ENCODE data around the gene NELL1.

NELL1 gene

GRCh38 chr11:21104641-21105040 lies 435.3 kb downstream of the NELL1 start:
- H3K4me1 ChIP-seq (ENCODE audit: control insufficient read depth, insufficient read depth, low read length) = no peaks in the 10 kb centered on the region
- no peaks in the 10 kb centered on the region for H3K27me3 ChIP-seq (ENCODE audit: control insufficient read depth, insufficient read depth, low read length)
- no peak overlapping the region for H3K4me3 ChIP-seq (ENCODE audit: low read length)
- H3K9me3 ChIP-seq (ENCODE audit: control insufficient read depth, low read length) = no peaks in the 10 kb centered on the region
- no peaks in the 10 kb centered on the region for H3K36me3 ChIP-seq (ENCODE audit: control insufficient read depth, insufficient read depth, low read length)
- no peak overlapping the region for H3K9ac ChIP-seq (ENCODE audit: low read length)

GRCh38 chr11:21105196-21105917 lies 436.0 kb downstream of the NELL1 start:
- no peak overlapping the region for H3K9ac ChIP-seq (ENCODE audit: low read length)
- H3K36me3 ChIP-seq (ENCODE audit: control insufficient read depth, insufficient read depth, low read length) = no peaks in the 10 kb centered on the region
- no peaks in the 10 kb centered on the region for H3K9me3 ChIP-seq (ENCODE audit: control insufficient read depth, low read length)
- H3K27me3 ChIP-seq (ENCODE audit: control insufficient read depth, insufficient read depth, low read length) = no peaks in the 10 kb centered on the region
- H3K4me3 ChIP-seq (ENCODE audit: low read length) = no peak overlapping the region
- no peaks in the 10 kb centered on the region for H3K4me1 ChIP-seq (ENCODE audit: control insufficient read depth, insufficient read depth, low read length)

GRCh38 chr11:21109341-21109740 lies 440.0 kb downstream of the NELL1 start:
- Histone ChIP-seq H3K27me3 (ENCODE audit: control insufficient read depth, insufficient read depth, low read length) (no peaks in the 10 kb centered on the region), H3K4me1 (ENCODE audit: control insufficient read depth, insufficient read depth, low read length) (no peaks in the 10 kb centered on the region), H3K36me3 (ENCODE audit: control insufficient read depth, insufficient read depth, low read length) (no peaks in the 10 kb centered on the region), H3K9ac (ENCODE audit: low read length) (no peak overlapping the region), H3K9me3 (ENCODE audit: control insufficient read depth, low read length) (no peaks in the 10 kb centered on the region), H3K4me3 (ENCODE audit: low read length) (no peak overlapping the region)

- H3K27me3 ChIP-seq (ENCODE audit: control insufficient read depth, insufficient read depth, low read length) = no peaks in the 10 kb centered on the region
- no peaks in the 10 kb centered on the region for H3K36me3 ChIP-seq (ENCODE audit: control insufficient read depth, insufficient read depth, low read length)
- H3K9me3 ChIP-seq (ENCODE audit: control insufficient read depth, low read length) = no peaks in the 10 kb centered on the region
- H3K9ac ChIP-seq (ENCODE audit: low read length) = no peak overlapping the region
- H3K4me3 ChIP-seq (ENCODE audit: low read length) = no peak overlapping the region
- H3K4me1 ChIP-seq (ENCODE audit: control insufficient read depth, insufficient read depth, low read length) = no peaks in the 10 kb centered on the region
Observed at GRCh38 chr11:21110415-21110814, 441.0 kb downstream of the NELL1 start.

- Histone ChIP-seq H3K27me3 (ENCODE audit: control insufficient read depth, insufficient read depth, low read length) (no peaks in the 10 kb centered on the region), H3K4me3 (ENCODE audit: low read length) (no peak overlapping the region), H3K36me3 (ENCODE audit: control insufficient read depth, insufficient read depth, low read length) (no peaks in the 10 kb centered on the region), H3K9ac (ENCODE audit: low read length) (no peak overlapping the region), H3K4me1 (ENCODE audit: control insufficient read depth, insufficient read depth, low read length) (no peaks in the 10 kb centered on the region), H3K9me3 (ENCODE audit: control insufficient read depth, low read length) (no peaks in the 10 kb centered on the region)
Observed at GRCh38 chr11:21113876-21114275, 444.5 kb downstream of the NELL1 start.

GRCh38 chr11:21116009-21116408 lies 446.6 kb downstream of the NELL1 start:
- Histone ChIP-seq H3K9me3 (ENCODE audit: control insufficient read depth, low read length) (no peaks in the 10 kb centered on the region), H3K27me3 (ENCODE audit: control insufficient read depth, insufficient read depth, low read length) (no peaks in the 10 kb centered on the region), H3K4me1 (ENCODE audit: control insufficient read depth, insufficient read depth, low read length) (no peaks in the 10 kb centered on the region), H3K4me3 (ENCODE audit: low read length) (no peak overlapping the region), H3K36me3 (ENCODE audit: control insufficient read depth, insufficient read depth, low read length) (no peaks in the 10 kb centered on the region), H3K9ac (ENCODE audit: low read length) (no peak overlapping the region)

- Histone ChIP-seq H3K4me1 (ENCODE audit: control insufficient read depth, insufficient read depth, low read length) (no peaks in the 10 kb centered on the region), H3K4me3 (ENCODE audit: low read length) (no peak overlapping the region), H3K9ac (ENCODE audit: low read length) (no peak overlapping the region), H3K36me3 (ENCODE audit: control insufficient read depth, insufficient read depth, low read length) (no peaks in the 10 kb centered on the region), H3K9me3 (ENCODE audit: control insufficient read depth, low read length) (no peaks in the 10 kb centered on the region), H3K27me3 (ENCODE audit: control insufficient read depth, insufficient read depth, low read length) (no peaks in the 10 kb centered on the region)
Observed at GRCh38 chr11:21119411-21119810, 450.0 kb downstream of the NELL1 start.

- Histone ChIP-seq H3K27me3 (ENCODE audit: control insufficient read depth, insufficient read depth, low read length) (no peaks in the 10 kb centered on the region), H3K9ac (ENCODE audit: low read length) (no peak overlapping the region), H3K4me3 (ENCODE audit: low read length) (no peak overlapping the region), H3K9me3 (ENCODE audit: control insufficient read depth, low read length) (no peaks in the 10 kb centered on the region), H3K4me1 (ENCODE audit: control insufficient read depth, insufficient read depth, low read length) (no peaks in the 10 kb centered on the region), H3K36me3 (ENCODE audit: control insufficient read depth, insufficient read depth, low read length) (no peaks in the 10 kb centered on the region)
Observed at GRCh38 chr11:21121991-21122390, 452.6 kb downstream of the NELL1 start.

- Histone ChIP-seq H3K4me3 (ENCODE audit: low read length) (no peak overlapping the region), H3K9me3 (ENCODE audit: control insufficient read depth, low read length) (no peaks in the 10 kb centered on the region), H3K36me3 (ENCODE audit: control insufficient read depth, insufficient read depth, low read length) (no peaks in the 10 kb centered on the region), H3K27me3 (ENCODE audit: control insufficient read depth, insufficient read depth, low read length) (no peaks in the 10 kb centered on the region), H3K9ac (ENCODE audit: low read length) (no peak overlapping the region), H3K4me1 (ENCODE audit: control insufficient read depth, insufficient read depth, low read length) (no peaks in the 10 kb centered on the region)
Observed at GRCh38 chr11:21122523-21122922, 453.1 kb downstream of the NELL1 start.

GRCh38 chr11:21132146-21132720 lies 462.8 kb downstream of the NELL1 start:
- no peaks in the 10 kb centered on the region for H3K27me3 ChIP-seq (ENCODE audit: control insufficient read depth, insufficient read depth, low read length)
- H3K9ac ChIP-seq (ENCODE audit: low read length) = no peak overlapping the region
- no peaks in the 10 kb centered on the region for H3K9me3 ChIP-seq (ENCODE audit: control insufficient read depth, low read length)
- no peaks in the 10 kb centered on the region for H3K36me3 ChIP-seq (ENCODE audit: control insufficient read depth, insufficient read depth, low read length)
- H3K4me3 ChIP-seq (ENCODE audit: low read length) = no peak overlapping the region
- no peaks in the 10 kb centered on the region for H3K4me1 ChIP-seq (ENCODE audit: control insufficient read depth, insufficient read depth, low read length)

GRCh38 chr11:21133244-21133643 lies 463.9 kb downstream of the NELL1 start:
- H3K4me1 ChIP-seq (ENCODE audit: control insufficient read depth, insufficient read depth, low read length) = no peaks in the 10 kb centered on the region
- no peaks in the 10 kb centered on the region for H3K36me3 ChIP-seq (ENCODE audit: control insufficient read depth, insufficient read depth, low read length)
- no peak overlapping the region for H3K9ac ChIP-seq (ENCODE audit: low read length)
- no peaks in the 10 kb centered on the region for H3K27me3 ChIP-seq (ENCODE audit: control insufficient read depth, insufficient read depth, low read length)
- no peak overlapping the region for H3K4me3 ChIP-seq (ENCODE audit: low read length)
- H3K9me3 ChIP-seq (ENCODE audit: control insufficient read depth, low read length) = no peaks in the 10 kb centered on the region

GRCh38 chr11:21133722-21134121 lies 464.3 kb downstream of the NELL1 start:
- no peaks in the 10 kb centered on the region for H3K27me3 ChIP-seq (ENCODE audit: control insufficient read depth, insufficient read depth, low read length)
- no peak overlapping the region for H3K9ac ChIP-seq (ENCODE audit: low read length)
- H3K4me3 ChIP-seq (ENCODE audit: low read length) = no peak overlapping the region
- no peaks in the 10 kb centered on the region for H3K9me3 ChIP-seq (ENCODE audit: control insufficient read depth, low read length)
- H3K36me3 ChIP-seq (ENCODE audit: control insufficient read depth, insufficient read depth, low read length) = no peaks in the 10 kb centered on the region
- H3K4me1 ChIP-seq (ENCODE audit: control insufficient read depth, insufficient read depth, low read length) = no peaks in the 10 kb centered on the region
